HS-27A (cell line): Measurements from ENCODE around the gene PIGL.
"Not testable (repeated sequence)": the region's sequence is repeated elsewhere in the genome, so short reads cannot be mapped to it uniquely, and the experiment has no call there.

Experiments used
- DNase-seq: peaks from one replicate; pipeline ENCODE4 v3.0.0-alpha.2; 2012; ENCODE audit warnings: low read depth, missing footprints

The PIGL gene

GRCh38 chr17:16216341-16217001, 539 bp upstream of the PIGL start:
- not testable (repeated sequence) for DNase-seq

- no peak for DNase-seq
These were observed 5.4 kb downstream of the PIGL start for GRCh38 chr17:16222406-16222805.

GRCh38 chr17:16229912-16230561, 13.0 kb downstream of the PIGL start:
- DNase-seq = not testable (repeated sequence)

GRCh38 chr17:16232391-16232790, 15.4 kb downstream of the PIGL start:
- no peak for DNase-seq

DNA sequence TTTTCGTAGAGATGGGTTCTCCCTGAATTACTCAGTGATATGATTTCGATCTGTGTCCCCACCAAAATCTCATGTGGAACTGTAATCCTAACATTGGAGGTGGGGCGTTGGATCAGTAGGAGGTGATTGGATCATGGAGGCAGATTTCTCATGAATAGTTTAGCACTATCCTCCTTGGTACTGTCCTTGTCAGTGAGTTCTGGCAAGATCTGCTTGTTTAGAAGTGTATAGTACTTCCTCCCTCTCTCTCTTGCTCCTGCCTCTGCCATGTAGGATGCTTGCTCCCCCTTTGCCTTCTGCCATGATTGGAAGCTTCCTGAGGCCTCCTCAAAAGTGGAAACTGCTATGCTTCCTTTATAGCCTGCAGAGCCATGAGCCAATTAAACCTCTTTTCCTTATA, 22.9 kb downstream of the PIGL start:
- no peak for DNase-seq

DNA sequence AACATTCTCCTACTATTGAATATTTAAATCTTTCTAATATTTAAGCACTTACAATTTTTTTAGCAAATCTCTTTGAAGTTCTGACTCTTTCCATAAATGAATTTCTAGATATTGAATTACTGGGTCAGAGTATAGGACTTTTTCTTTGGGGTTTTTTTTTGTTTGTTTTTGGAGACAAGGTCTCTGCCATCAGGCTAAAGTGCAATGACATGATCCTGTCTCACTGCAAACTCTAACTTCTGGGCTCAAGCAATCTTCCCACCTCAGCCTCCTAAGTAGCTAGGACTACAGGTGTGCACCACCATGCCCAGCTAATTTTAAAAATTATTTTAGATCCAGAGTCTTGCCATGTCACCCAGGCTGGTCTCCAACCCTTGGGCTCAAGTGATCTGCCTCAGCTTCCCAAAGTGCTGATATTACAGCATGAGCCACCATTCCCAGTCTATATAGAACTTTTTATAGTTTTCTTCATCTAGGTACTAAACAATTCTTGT, 24.9 kb downstream of the PIGL start:
- DNase-seq = no peak

DNA sequence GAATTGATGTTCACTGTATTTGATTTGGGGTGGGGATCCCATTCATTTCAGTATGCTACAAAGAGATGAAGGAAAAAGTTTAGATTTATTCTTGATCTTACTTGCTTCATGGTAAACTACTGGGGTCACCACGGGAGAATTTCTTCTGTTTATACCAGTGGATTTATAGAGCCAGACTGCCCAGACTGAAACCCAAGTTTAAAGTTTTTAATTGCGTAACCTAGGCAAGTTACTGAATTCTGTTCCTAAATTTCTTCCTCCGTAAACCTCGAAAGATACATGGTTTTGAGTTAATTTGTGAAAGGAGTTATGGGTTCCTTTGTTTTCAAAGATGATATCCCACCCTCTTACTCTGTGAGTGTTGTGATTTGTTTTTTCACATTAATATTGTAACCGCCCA, 26.4 kb downstream of the PIGL start:
- no peak for DNase-seq

DNA sequence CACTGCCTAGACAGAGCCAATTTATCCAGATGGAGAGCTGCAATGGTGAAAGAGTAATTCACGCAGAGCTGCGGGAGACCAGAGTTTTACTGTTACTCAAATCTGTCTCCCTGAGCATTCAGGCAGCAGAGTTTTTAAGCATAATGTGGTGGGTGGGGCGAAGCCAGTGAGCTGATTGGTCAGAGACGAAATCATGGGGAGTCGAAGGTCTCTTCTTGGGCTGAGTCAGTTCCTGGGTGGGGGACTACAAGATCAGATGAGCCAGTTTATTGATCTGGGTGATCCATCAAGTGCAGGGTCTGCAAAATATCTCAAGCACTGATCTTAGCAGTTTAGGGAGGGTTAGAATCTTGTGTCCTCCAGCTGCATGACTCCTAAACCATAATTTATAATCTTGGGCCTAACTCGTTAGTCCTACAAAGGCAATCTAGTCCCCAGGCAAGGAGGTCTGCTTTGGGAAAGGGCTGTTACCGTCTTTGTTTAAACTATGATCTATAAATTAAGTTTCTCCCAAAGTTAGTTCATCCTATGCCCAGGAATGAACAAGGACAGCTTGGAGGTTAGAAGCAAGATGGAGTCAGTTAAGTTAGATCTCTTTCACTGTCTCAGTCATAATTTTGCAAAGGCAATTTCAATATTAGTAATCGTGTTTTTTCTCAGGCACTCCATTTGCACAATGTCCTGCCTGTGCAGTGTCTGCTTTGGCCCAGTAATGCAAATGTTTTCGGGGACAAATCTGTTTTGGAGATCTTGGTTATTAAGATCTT, 27.0 kb downstream of the PIGL start:
- no peak for DNase-seq

- DNase-seq = no peak
These were observed 30.6 kb downstream of the PIGL start for GRCh38 chr17:16247586-16247984.

DNA sequence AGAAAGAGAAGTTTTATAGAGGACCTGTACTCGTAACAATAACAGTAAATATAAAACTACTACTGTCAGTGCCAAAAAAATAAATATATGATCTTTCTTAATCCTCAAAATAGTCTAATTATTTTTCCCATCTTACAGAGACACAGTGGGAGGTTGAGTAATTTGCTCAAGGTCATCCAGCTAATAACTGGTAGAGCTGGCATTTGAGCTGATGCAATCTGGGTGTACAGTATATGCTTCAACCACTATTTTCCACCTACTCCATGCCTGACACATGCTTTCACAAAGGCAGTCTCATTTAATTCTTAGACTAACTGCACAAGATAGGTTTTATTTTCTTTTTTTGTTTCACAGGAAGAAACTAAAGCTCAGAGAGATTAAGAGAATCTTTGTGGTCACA, 33.6 kb downstream of the PIGL start:
- no peak for DNase-seq

- no peak for DNase-seq
These were observed 34.0 kb downstream of the PIGL start for GRCh38 chr17:16251043-16251442.

- no peak for DNase-seq
These were observed 34.5 kb downstream of the PIGL start for GRCh38 chr17:16251556-16251955.

- no peak for DNase-seq
These were observed 37.9 kb downstream of the PIGL start for GRCh38 chr17:16254773-16255400.

DNA sequence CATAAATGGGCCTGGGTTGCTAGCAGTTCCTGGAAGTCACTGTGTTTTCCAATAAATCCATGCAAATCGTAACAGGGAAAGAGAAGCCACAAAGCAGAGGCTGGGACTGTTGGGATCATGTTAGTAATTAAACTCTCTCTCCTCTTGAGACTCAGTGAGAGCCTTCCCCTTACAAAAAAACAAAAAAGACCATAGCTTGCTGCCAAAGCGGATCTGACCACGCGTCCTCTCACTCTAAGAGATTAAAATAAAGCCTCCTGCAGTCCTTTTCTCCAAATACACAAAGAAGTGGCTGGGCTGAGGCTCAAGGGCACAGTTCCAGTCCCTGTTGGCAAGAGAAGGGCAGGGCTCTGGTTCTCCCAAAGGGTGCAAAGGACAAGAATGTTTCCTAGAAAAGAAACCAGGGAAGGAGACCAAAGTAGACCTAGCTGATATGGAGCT, 38.5 kb downstream of the PIGL start:
- no peak for DNase-seq

DNA sequence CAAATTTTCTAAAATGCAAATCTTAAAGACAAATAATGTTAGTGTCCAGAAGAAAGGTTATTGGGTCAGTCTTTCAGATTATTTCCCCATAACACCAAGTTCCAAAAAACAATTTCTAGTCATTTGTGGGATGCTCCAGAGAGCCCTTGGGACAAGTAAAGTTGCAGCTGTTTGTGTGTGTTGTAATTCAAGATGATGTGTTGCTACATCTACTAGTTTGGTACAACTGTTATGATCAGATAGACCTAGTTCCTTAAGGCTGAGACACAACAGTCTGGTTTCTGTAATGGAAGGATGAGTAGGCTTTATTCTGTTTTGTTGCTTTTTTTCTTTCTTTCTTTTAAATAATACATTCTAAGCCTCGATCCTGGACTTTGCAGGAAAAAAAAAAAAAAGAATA, 41.9 kb downstream of the PIGL start:
- no peak for DNase-seq

GRCh38 chr17:16259926-16260325, 42.9 kb downstream of the PIGL start:
- no peak for DNase-seq

- no peak for DNase-seq
These were observed 44.0 kb downstream of the PIGL start for GRCh38 chr17:16261049-16261448.

DNA sequence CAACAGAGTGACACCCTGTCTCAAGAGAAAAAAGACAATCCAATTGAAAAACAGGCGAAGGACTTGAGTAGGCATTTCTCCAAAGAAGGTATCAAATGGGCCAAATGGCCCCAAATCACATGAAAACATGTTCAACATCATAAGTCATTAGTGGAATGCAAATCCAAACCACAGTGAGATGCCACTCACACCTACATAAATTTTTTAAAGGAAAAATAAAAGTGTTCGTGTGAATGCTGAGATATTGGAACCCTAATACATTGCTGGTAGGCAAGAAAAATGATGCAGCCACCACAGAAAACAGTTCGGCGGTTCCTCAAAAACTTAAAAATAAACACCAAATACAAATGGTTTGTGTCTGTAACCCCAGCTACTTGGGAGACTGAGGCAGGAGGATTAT, 45.2 kb downstream of the PIGL start:
- no peak for DNase-seq

DNA sequence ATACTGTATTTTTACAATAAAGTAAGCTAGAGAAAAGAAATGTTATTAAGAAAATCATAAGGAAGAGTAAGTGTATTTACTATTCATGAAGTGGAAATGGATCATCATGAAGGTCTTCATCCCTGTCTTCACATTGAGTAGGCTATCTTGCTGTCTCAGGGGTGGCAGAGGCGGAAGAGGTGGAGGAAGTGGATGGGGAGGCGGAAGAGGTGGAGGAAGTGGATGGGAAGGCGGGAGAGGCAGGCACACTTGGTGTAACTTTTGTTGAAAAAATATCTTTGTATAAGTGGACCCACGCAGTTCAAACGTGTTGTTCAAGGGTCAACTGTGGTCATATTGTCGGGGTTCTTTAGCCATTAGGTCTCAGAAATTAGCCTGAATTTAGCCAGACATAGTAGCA, 50.2 kb downstream of the PIGL start:
- DNase-seq = no peak

- no peak for DNase-seq
These were observed 52.6 kb downstream of the PIGL start for GRCh38 chr17:16269658-16270057.

DNA sequence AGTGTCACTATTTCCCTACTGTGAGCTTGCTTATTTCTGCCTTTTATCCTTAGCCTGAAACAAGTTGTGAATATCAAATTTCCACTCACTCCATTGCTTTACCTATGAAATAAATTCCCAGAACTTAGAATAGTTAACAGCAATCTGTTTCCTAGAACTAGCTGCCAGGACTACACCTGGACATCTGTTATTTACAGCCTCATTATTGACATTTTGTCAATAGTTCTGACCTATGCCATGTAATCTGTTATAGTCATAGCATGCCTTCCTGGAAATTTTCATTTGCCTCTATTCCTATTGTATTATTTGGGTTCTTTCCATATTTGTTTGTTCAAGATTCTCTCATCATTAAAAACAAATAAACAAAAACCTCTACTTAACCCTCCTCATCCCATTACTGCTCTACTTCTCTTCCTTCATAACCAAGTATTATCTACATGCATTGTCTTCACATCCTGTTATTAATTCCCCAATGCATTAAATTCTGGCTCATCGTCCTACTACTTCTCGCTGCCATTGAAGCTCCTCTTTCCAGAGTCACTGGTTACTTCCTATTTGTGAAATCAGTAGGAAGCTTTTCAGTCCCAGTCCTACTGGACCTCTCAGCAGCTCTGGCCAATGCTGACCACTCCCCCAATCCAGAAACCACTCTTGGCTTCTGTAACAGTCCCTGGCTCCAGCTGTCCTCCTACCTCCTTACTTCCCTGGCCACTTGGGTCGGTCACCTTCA, 55.3 kb downstream of the PIGL start:
- DNase-seq = no peak

DNA sequence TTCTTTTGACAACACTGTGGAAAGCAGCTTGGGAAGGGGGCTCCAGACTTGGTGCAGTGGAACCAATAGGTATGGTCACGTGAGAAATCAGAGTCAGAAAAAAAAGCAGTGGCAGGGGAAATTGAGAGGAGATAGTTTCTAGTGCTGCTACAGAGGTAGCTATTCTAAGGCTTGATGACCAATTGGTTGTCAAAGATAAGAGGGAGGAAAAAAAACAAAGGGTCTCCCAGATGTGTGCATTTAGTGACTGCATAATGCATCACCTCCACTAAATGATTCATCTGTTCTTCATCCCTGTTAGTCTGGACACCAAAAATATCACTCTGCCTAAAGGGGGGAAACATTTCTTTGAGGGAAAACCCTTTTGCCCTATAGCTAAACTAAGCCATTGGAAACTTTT, 56.5 kb downstream of the PIGL start:
- no peak for DNase-seq
